Measurements from ENCODE around the gene KRTAP19-6.

The KRTAP19-6 gene

GRCh38 chr21:30563630-30564029, 22.0 kb upstream of the KRTAP19-6 start:
- H3K4me3 ChIP-seq (ENCODE audit: low read length): no peak overlapping the region
- no peak for TF ChIP-seq CTCF (conservative IDR thresholded peaks at IDR 0.05; ENCODE audit: low read depth, low read length)
- no peak for DNase-seq (ENCODE audit: low read depth)

- no peak for DNase-seq (ENCODE audit: low read depth)
- no peak for TF ChIP-seq CTCF (conservative IDR thresholded peaks at IDR 0.05; ENCODE audit: low read depth, low read length)
- H3K4me3 ChIP-seq (ENCODE audit: low read length): no peak overlapping the region
Measured at GRCh38 chr21:30563072-30563471, 21.4 kb upstream of the KRTAP19-6 start.

GRCh38 chr21:30561957-30562356, 20.3 kb upstream of the KRTAP19-6 start:
- no peak for DNase-seq (ENCODE audit: low read depth)
- H3K4me3 ChIP-seq (ENCODE audit: low read length): no peak overlapping the region
- no peak for TF ChIP-seq CTCF (conservative IDR thresholded peaks at IDR 0.05; ENCODE audit: low read depth, low read length)

- no peak within 1 kb of the TSS for H3K4me3 ChIP-seq (ENCODE audit: low read length)
- no peak for DNase-seq (ENCODE audit: low read depth)
- TF ChIP-seq CTCF (conservative IDR thresholded peaks at IDR 0.05; ENCODE audit: low read depth, low read length): no peak
Measured at GRCh38 chr21:30561264-30561895, 19.7 kb upstream of the KRTAP19-6 start, which contains the start of gene KRTAP19-7. TSS of gene KRTAP19-7 (minus strand) at chr21:30561314. CDS start at chr21:30561289, 25 bp downstream.

- TF ChIP-seq CTCF (conservative IDR thresholded peaks at IDR 0.05; ENCODE audit: low read depth, low read length): no peak
- H3K4me3 ChIP-seq (ENCODE audit: low read length): no peak overlapping the region
- no peak for DNase-seq (ENCODE audit: low read depth)
Measured at GRCh38 chr21:30555095-30555494, 13.4 kb upstream of the KRTAP19-6 start.

GRCh38 chr21:30552782-30553181, 11.1 kb upstream of the KRTAP19-6 start:
- no peak overlapping the region for H3K4me3 ChIP-seq (ENCODE audit: low read length)
- TF ChIP-seq CTCF (conservative IDR thresholded peaks at IDR 0.05; ENCODE audit: low read depth, low read length): no peak
- DNase-seq (ENCODE audit: low read depth): no peak

- no peak for TF ChIP-seq CTCF (conservative IDR thresholded peaks at IDR 0.05; ENCODE audit: low read depth, low read length)
- DNase-seq (ENCODE audit: low read depth): no peak
Measured at GRCh38 chr21:30518876-30519275, 22.8 kb downstream of the KRTAP19-6 start.

More at GRCh38 chr21:30518876-30519275, 22.8 kb downstream of the KRTAP19-6 start:
- no peak overlapping the region for H3K4me3 ChIP-seq (ENCODE audit: low read length)
